CD1c-positive myeloid dendritic cell (primary cell): ENCODE results near the gene PRRC2A.

Source experiments
- DNase-seq: peaks from one replicate; pipeline ENCODE4 v3.0.0-alpha.2; 2016; ENCODE audit errors: extremely low spot score

PRRC2A gene

GRCh38 chr6:31666337-31666965, 45.9 kb downstream of the PRRC2A start:
- peak; percentile 79 for DNase-seq

GRCh38 chr6:31669676-31670075, 49.2 kb downstream of the PRRC2A start, which contains the start of gene LY6G5B:
LY6G5B (plus strand) TSS chr6:31669976; CDS start chr6:31670951, 975 bp downstream.
- no peak for DNase-seq

- no peak for DNase-seq
Measured at GRCh38 chr6:31676322-31676903, 55.9 kb downstream of the PRRC2A start.

GRCh38 chr6:31676904-31677303, 56.4 kb downstream of the PRRC2A start:
- DNase-seq = no peak

GRCh38 chr6:31677955-31678354, 57.4 kb downstream of the PRRC2A start:
- DNase-seq = no peak

- DNase-seq = peak; percentile 71
Measured at GRCh38 chr6:31680226-31681134, 60.0 kb downstream of the PRRC2A start, which contains the start of gene LY6G5C. LY6G5C (minus strand) TSS chr6:31681067; CDS start chr6:31680373, 694 bp downstream.

GRCh38 chr6:31681135-31681671, 60.7 kb downstream of the PRRC2A start:
- DNase-seq = peak; percentile 39

GRCh38 chr6:31683591-31683990, 63.1 kb downstream of the PRRC2A start:
- DNase-seq = no peak

GRCh38 chr6:31686483-31686882, 66.0 kb downstream of the PRRC2A start:
- no peak for DNase-seq

GRCh38 chr6:31687321-31687720, 66.8 kb downstream of the PRRC2A start:
- DNase-seq = no peak
